Measurements from ENCODE around the gene ZNF550.

The ZNF550 gene

GRCh38 chr19:57559404-57560025 is at the start of gene ZNF550:
TSS of gene ZNF550 (minus strand) at chr19:57559863. CDS start at chr19:57559682, 181 bp downstream.
- peak; percentile 80 for DNase-seq (ENCODE audit: low read depth)

GRCh38 chr19:57606931-57607330 is 47.3 kb upstream of the ZNF550 start:
- no peak for DNase-seq (ENCODE audit: low read depth)

GRCh38 chr19:57599761-57600383 is 40.2 kb upstream of the ZNF550 start, which contains the start of gene ZNF530:
TSS of gene ZNF530 (plus strand) at chr19:57599885. CDS start at chr19:57604346, 4,461 bp downstream.
- DNase-seq (ENCODE audit: low read depth), result peak; percentile 76

- DNase-seq (ENCODE audit: low read depth), result no peak
Observed at GRCh38 chr19:57599377-57599760, 39.7 kb upstream of the ZNF550 start.

- no peak for DNase-seq (ENCODE audit: low read depth)
Observed at GRCh38 chr19:57587529-57587928, 27.9 kb upstream of the ZNF550 start.

- DNase-seq (ENCODE audit: low read depth), result peak; percentile 82
Observed at GRCh38 chr19:57583521-57584416, 24.1 kb upstream of the ZNF550 start, which contains the start of gene ZIK1. TSS of gene ZIK1 (plus strand) at chr19:57584145. CDS start at chr19:57584357, 212 bp downstream.

GRCh38 chr19:57583104-57583520 is 23.4 kb upstream of the ZNF550 start:
- DNase-seq (ENCODE audit: low read depth), result no peak

GRCh38 chr19:57578487-57579205 is 19.0 kb upstream of the ZNF550 start, which contains the start of gene ZNF416:
TSS of gene ZNF416 (minus strand) at chr19:57578911. CDS start at chr19:57578704, 207 bp downstream.
- DNase-seq (ENCODE audit: low read depth), result peak; percentile 96

- no peak for DNase-seq (ENCODE audit: low read depth)
Observed at GRCh38 chr19:57576661-57577060, 17.0 kb upstream of the ZNF550 start.

GRCh38 chr19:57572415-57572947 is 12.8 kb upstream of the ZNF550 start:
- DNase-seq (ENCODE audit: low read depth), result no peak

GRCh38 chr19:57570707-57571106 is 11.0 kb upstream of the ZNF550 start:
- DNase-seq (ENCODE audit: low read depth), result no peak

- DNase-seq (ENCODE audit: low read depth), result no peak
Observed at GRCh38 chr19:57566396-57567265, 7.0 kb upstream of the ZNF550 start.

- DNase-seq (ENCODE audit: low read depth), result no peak
Observed at GRCh38 chr19:57563547-57563946, 3.9 kb upstream of the ZNF550 start.

GRCh38 chr19:57560049-57560491 is 407 bp upstream of the ZNF550 start:
- no peak for DNase-seq (ENCODE audit: low read depth)

- DNase-seq (ENCODE audit: low read depth), result no peak
Observed at GRCh38 chr19:57559008-57559403, 657 bp downstream of the ZNF550 start.

GRCh38 chr19:57558525-57558924 is 1.1 kb downstream of the ZNF550 start:
- no peak for DNase-seq (ENCODE audit: low read depth)

GRCh38 chr19:57557659-57558058 is 2.0 kb downstream of the ZNF550 start:
- DNase-seq (ENCODE audit: low read depth), result no peak

GRCh38 chr19:57552432-57552831 is 7.2 kb downstream of the ZNF550 start:
- DNase-seq (ENCODE audit: low read depth), result no peak

- no peak for DNase-seq (ENCODE audit: low read depth)
Observed at GRCh38 chr19:57546513-57546912, 13.2 kb downstream of the ZNF550 start.

- DNase-seq (ENCODE audit: low read depth), result no peak
Observed at GRCh38 chr19:57537953-57538547, 21.6 kb downstream of the ZNF550 start.
